ENCODE results near the gene RELL2.
A peak's percentile ranks its signal among the peaks of the same experiment; 100 is the strongest.

RELL2 gene

GRCh38 chr5:141672071-141672840 is 35.5 kb downstream of the RELL2 start:
- H3K4me3 ChIP-seq (ENCODE audit: low read depth, low read length), result no peak overlapping the region
- no peak for DNase-seq (ENCODE audit: low read depth)

GRCh38 chr5:141672841-141673813 is 36.3 kb downstream of the RELL2 start:
- no peak overlapping the region for H3K4me3 ChIP-seq (ENCODE audit: low read depth, low read length)
- DNase-seq (ENCODE audit: low read depth), result no peak

DNA sequence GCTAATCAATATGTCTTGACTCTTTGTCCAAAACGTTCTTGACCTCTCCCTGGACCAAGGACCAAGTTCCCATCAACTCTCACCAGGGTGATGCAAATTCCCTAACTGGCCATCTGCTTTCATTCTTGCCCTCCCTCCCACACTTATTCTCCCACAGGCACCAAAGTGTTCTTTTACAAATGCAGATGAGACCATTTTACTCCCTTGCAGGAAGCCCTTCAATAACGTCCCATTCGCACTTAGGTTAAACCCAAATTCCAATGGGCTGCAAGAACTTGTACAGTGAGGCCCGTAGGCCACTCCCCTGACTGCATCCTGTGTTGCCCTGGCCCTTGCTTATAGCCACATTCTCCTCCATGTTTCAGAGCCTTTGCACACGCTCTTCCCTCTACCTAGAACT is 38.0 kb downstream of the RELL2 start:
- no peak overlapping the region for H3K4me3 ChIP-seq (ENCODE audit: low read depth, low read length)
- no peak for DNase-seq (ENCODE audit: low read depth)

DNA sequence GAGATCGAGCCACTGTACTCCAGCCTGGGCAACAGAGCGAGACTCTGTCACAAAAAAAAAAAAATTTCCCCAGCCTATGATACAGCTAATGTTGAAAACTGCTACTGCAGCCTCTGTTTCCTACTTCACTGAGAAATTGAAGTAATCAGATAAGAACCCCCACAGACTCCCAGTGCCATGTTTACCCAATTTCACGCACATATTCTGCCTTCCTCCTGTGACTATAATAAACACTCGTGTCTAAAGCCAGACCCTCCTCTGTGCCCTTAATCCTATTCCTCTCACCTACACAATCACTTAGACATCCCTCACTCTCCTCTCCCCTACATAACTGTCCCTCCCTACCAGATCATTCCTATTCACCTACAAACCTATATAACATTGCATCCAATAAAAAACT is 38.9 kb downstream of the RELL2 start:
- DNase-seq (ENCODE audit: low read depth), result no peak
- H3K4me3 ChIP-seq (ENCODE audit: low read depth, low read length), result no peak overlapping the region

GRCh38 chr5:141677415-141677814 is 40.6 kb downstream of the RELL2 start:
- DNase-seq (ENCODE audit: low read depth), result no peak
- no peak overlapping the region for H3K4me3 ChIP-seq (ENCODE audit: low read depth, low read length)

GRCh38 chr5:141680178-141680577 is 43.4 kb downstream of the RELL2 start:
- DNase-seq (ENCODE audit: low read depth), result no peak
- H3K4me3 ChIP-seq (ENCODE audit: low read depth, low read length), result no peak overlapping the region

DNA sequence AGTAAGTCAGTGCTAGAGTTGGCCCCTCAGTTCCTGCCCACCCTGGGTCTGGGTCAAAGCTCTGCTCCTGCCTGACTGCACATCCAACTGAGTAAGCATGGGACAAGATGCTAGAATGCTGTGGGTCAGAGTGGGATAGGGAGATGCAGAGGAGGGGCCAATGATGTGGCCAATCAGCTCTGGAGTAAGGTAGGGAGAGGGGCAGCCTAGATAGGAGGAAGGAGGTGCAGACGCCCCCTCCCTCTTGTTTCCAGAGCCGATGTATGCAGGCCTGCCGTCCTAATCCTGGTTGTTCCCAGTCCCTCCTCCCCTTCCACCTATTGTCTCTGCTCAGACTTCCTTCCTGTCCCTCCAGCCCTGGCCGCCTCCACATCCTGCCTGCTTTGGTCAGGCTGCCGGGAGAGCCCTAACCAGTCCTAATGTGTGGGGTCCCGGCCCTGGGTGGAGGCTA is 44.0 kb downstream of the RELL2 start:
- DNase-seq (ENCODE audit: low read depth), result no peak
- H3K4me3 ChIP-seq (ENCODE audit: low read depth, low read length), result peak overlapping the region; percentile 47

- peak overlapping the region; percentile 47 for H3K4me3 ChIP-seq (ENCODE audit: low read depth, low read length)
- DNase-seq (ENCODE audit: low read depth), result no peak
Observed at GRCh38 chr5:141681295-141681694, 44.5 kb downstream of the RELL2 start.

GRCh38 chr5:141681695-141682641 is 45.2 kb downstream of the RELL2 start, which contains the start of gene ARAP3:
Gene ARAP3, minus strand, starts transcription at chr5:141682230. Its CDS starts 1,744 bp downstream, at chr5:141680486.
- peak within 1 kb of the TSS; percentile 47 for H3K4me3 ChIP-seq (ENCODE audit: low read depth, low read length)
- DNase-seq (ENCODE audit: low read depth), result peak; percentile 60

- DNase-seq (ENCODE audit: low read depth), result no peak
- no peak overlapping the region for H3K4me3 ChIP-seq (ENCODE audit: low read depth, low read length)
Observed at GRCh38 chr5:141683596-141684141, 46.9 kb downstream of the RELL2 start.

GRCh38 chr5:141685591-141685990 is 48.8 kb downstream of the RELL2 start:
- no peak overlapping the region for H3K4me3 ChIP-seq (ENCODE audit: low read depth, low read length)
- no peak for DNase-seq (ENCODE audit: low read depth)

DNA sequence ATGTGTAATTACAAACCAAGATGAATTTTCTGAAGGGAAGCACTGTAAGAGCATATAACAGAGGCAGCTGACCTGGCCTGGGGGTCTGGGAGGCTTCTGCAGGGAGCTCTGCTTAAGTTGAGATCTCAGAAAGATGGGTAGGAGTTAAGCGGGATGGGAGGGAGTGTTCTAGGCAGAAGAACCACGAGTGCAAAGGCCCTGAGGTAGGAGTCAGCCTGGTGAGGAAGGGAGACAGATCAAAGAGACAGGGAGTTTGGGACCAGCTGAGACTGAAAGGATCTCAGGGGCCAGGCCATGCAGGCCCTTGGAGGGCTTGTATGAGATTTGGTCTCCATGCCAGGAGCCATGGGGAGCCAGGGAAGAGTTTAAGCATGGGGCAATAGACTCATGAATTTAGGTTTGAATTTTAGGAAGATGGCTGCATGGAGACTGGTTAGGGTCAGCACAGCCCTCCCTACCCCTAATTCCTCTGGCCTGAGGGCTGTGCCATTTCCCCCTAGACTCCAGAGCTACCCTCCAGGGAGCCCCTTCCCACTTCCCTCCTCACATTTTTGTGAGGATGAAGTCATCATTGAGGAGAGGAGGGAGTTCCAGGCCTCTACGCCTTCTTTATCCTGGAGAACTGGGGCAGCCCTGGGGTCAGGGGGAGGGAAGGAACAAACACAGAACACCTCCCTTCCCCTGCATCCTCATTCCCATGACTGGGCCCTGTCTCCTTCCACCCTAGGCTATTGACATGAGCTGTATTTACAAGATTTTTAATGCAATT is 50.0 kb downstream of the RELL2 start:
- DNase-seq (ENCODE audit: low read depth), result no peak
- H3K4me3 ChIP-seq (ENCODE audit: low read depth, low read length), result no peak overlapping the region

Data from skeletal muscle cell (primary cell).